Brain microvascular endothelial cell (primary cell): ENCODE measurements around the gene ARHGAP22.

ENCODE experiments used
- DNase-seq: peaks from one replicate; pipeline ENCODE4 v3.0.0-alpha.2; 2020
- H3K27ac ChIP-seq: fragments of 250-450 bp; sonication (Bioruptor Pico); 2 replicates; pipeline ENCODE4 v1.5.1; 2020; ENCODE audit warnings: mild to moderate bottlenecking, moderate library complexity
- H3K27me3 ChIP-seq: fragments of 250-450 bp; sonication (Bioruptor Pico); replicated peaks from 2 replicates; pipeline ENCODE4 v1.5.1; 2020; ENCODE audit warnings: mild to moderate bottlenecking
- H3K36me3 ChIP-seq: fragments of 250-450 bp; sonication (Bioruptor Pico); replicated peaks from 2 replicates; pipeline ENCODE4 v1.5.1; 2020; ENCODE audit warnings: mild to moderate bottlenecking
- H3K4me3 ChIP-seq: 2 replicates; pipeline ENCODE4 v1.5.1; 2011; ENCODE audit warnings: low read depth, mild to moderate bottlenecking, control low read depth, low read length, moderate library complexity
- CTCF ChIP-seq: IDR thresholded peaks from 2 replicates; pipeline ENCODE4 v1.5.1; 2011; ENCODE audit warnings: low read depth, mild to moderate bottlenecking, moderate library complexity, low read length, control low read depth, inconsistent platforms; ENCODE audit errors: missing control alignments
- in situ Hi-C: cut with HindIII; loops from 2 replicates; pipeline ENCODE4 v1.10.0; 2017; ENCODE audit warnings: low sequenced_read_pairs, low pct_ligation_motif_present

ARHGAP22 gene

DNA sequence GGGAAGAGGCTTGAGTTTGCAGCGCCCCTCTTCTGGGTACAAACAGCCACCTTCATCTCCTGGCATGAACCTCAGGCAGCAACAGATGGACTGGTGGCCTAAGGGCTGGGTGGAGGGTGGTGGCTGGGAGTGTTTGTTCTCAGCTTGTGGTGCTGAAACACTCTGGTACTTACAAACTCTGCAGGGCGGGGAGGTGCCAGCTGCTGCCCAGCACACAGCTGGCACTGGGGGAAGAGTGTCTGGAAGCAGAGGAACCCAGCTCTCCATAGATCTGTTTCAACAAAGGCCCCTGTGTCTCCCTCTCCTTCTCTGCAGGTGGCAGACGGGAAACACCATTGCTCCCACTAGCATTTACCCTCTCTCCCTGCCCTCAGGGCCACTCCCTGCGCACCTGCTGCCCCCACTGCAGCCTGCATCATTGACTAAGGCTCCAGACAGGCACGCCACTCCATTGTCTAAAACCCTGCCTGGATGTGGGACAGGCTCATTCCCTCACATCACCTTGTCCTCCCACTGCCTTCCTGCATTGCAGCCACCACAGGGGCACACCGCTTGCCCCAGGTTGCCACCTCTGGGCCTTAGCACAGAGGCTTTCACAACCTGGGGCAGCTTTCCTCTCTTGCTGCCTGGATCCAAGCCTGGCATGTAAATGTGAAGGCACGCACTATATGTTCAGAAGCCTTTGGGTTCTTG lies 6.5 kb downstream of the ARHGAP22 start:
- no peaks in the 10 kb centered on the region for H3K27me3 ChIP-seq
- H3K4me3 ChIP-seq = no peak overlapping the region
- no peak for DNase-seq
- H3K27ac ChIP-seq = no peak overlapping the region
- in situ Hi-C loops = no loop called here
- TF ChIP-seq CTCF = no peak
- peaks cover 2% of the 10 kb centered on the region for H3K36me3 ChIP-seq

GRCh38 chr10:48595539-48595932 lies 9.3 kb downstream of the ARHGAP22 start:
- DNase-seq = no peak
- no peak for TF ChIP-seq CTCF
- peaks cover 4% of the 10 kb centered on the region for H3K36me3 ChIP-seq
- H3K4me3 ChIP-seq = no peak overlapping the region
- in situ Hi-C loops = no loop called here
- no peak overlapping the region for H3K27ac ChIP-seq
- no peaks in the 10 kb centered on the region for H3K27me3 ChIP-seq

DNA sequence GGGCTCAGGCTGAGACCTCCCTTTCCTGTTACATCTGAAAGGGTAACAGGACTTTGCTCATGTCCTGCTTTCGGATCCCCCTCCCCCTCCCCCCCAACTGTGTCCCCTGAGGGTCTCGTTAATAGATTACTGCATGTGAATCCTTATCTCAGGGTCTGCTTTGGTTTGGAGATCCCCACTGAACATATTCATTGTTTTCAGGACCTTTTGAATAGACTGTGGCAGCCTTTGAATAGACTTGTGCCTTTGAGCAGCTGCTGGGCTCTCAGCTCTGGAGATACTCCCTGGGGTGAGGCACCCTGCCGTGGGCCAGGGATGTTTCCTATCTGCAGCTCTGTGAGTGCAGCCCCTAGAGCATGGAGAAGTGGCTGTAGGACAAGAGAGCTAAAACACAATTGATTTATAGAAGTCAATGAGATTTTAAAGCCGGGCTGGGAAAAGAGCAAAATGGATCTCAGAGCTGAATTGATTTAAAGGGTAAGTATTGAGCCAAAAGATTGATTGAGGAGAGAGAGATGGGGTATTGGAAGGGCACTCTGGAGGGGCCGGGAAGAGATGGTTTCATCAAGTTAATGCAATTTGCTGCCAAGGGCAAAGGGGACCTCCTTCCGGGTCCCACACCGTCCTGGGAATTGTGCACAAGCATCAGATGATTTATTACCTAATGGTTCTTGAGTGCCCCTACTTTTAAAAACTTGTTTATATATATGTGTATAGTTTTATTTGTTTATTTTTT lies 9.9 kb downstream of the ARHGAP22 start:
- Histone ChIP-seq H3K27me3 (no peaks in the 10 kb centered on the region), H3K4me3 (no peak overlapping the region), H3K36me3 (peaks cover 4% of the 10 kb centered on the region), H3K27ac (no peak overlapping the region)
- DNase-seq = no peak
- in situ Hi-C loops = no loop called here
- TF ChIP-seq CTCF = no peak

DNA sequence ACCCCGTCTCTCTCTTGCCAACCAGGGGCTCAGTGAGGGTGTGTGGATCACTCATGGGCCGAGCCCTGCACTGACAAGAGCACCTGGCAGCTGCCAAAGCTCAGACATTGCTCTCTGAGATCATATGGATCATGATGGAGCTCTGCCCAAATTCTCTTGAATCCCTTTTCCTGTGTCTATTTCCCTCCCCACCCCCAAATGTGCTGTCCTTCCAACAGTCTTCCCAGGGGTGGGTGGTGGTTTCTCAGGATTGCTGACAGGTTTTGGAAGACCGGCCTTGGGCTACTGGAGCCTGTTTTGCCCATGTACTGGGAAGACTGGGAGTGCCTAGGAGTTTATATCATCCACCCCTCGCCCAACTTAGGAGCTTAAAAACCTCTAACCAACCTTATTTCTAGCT lies 10.5 kb downstream of the ARHGAP22 start:
- TF ChIP-seq CTCF = no peak
- in situ Hi-C loops = no loop called here

GRCh38 chr10:48592346-48592745 lies 12.5 kb downstream of the ARHGAP22 start:
- no peaks in the 10 kb centered on the region for H3K27me3 ChIP-seq
- in situ Hi-C loops = no loop called here
- H3K27ac ChIP-seq = no peak overlapping the region
- DNase-seq = no peak
- H3K36me3 ChIP-seq = peaks cover 2% of the 10 kb centered on the region
- TF ChIP-seq CTCF = no peak
- no peak overlapping the region for H3K4me3 ChIP-seq

More for the DNA sequence above, 10.5 kb downstream of the ARHGAP22 start:
- H3K4me3 ChIP-seq = no peak overlapping the region
- H3K27me3 ChIP-seq = no peaks in the 10 kb centered on the region
- no peak overlapping the region for H3K27ac ChIP-seq
- peaks cover 4% of the 10 kb centered on the region for H3K36me3 ChIP-seq
- no peak for DNase-seq

- Histone ChIP-seq H3K27ac (no peak overlapping the region), H3K4me3 (no peak overlapping the region), H3K36me3 (peaks cover 2% of the 10 kb centered on the region), H3K27me3 (no peaks in the 10 kb centered on the region)
- no peak for TF ChIP-seq CTCF
- in situ Hi-C loops = no loop called here
- DNase-seq = no peak
Measured at GRCh38 chr10:48590945-48591344, 13.9 kb downstream of the ARHGAP22 start.
